ENCODE results near the gene OTOP2.

Gene OTOP2

GRCh38 chr17:74953134-74953687, 29.1 kb downstream of the OTOP2 start:
- TF ChIP-seq CTCF (IDR thresholded peaks at IDR 0.05), result no peak
- H3K9me3 ChIP-seq, result peaks cover 7% of the 10 kb centered on the region
- H3K36me3 ChIP-seq, result no peaks in the 10 kb centered on the region

GRCh38 chr17:74954115-74954514, 30.0 kb downstream of the OTOP2 start:
- H3K4me3 ChIP-seq (ENCODE audit: low read depth in 1 of 2, low read length in 1 of 2), result no peak overlapping the region
- H3K4me1 ChIP-seq (ENCODE audit: control insufficient read depth in 1 of 2, insufficient read depth in 1 of 2, low read depth in 1 of 2, low read length in 1 of 2), result no peaks in the 10 kb centered on the region
- no peak overlapping the region for H3K27ac ChIP-seq
- H3K27me3 ChIP-seq, result peaks cover 45% of the 10 kb centered on the region
- no peak for TF ChIP-seq CTCF (IDR thresholded peaks at IDR 0.05)
- H3K9me3 ChIP-seq, result peaks cover 7% of the 10 kb centered on the region
- no peaks in the 10 kb centered on the region for H3K36me3 ChIP-seq

More at GRCh38 chr17:74953134-74953687, 29.1 kb downstream of the OTOP2 start:
- no peak overlapping the region for H3K27ac ChIP-seq
- no peak overlapping the region for H3K4me3 ChIP-seq (ENCODE audit: low read depth in 1 of 2, low read length in 1 of 2)
- H3K4me1 ChIP-seq (ENCODE audit: control insufficient read depth in 1 of 2, insufficient read depth in 1 of 2, low read depth in 1 of 2, low read length in 1 of 2), result no peaks in the 10 kb centered on the region
- peaks cover 46% of the 10 kb centered on the region for H3K27me3 ChIP-seq

- Histone ChIP-seq H3K4me3 (ENCODE audit: low read depth in 1 of 2, low read length in 1 of 2) (no peak overlapping the region), H3K27ac (no peak overlapping the region), H3K36me3 (no peaks in the 10 kb centered on the region), H3K27me3 (peaks cover 45% of the 10 kb centered on the region), H3K9me3 (peaks cover 7% of the 10 kb centered on the region), H3K4me1 (ENCODE audit: control insufficient read depth in 1 of 2, insufficient read depth in 1 of 2, low read depth in 1 of 2, low read length in 1 of 2) (no peaks in the 10 kb centered on the region)
- TF ChIP-seq CTCF (IDR thresholded peaks at IDR 0.05), result no peak
Observed at GRCh38 chr17:74954665-74955421, 30.8 kb downstream of the OTOP2 start.

- Histone ChIP-seq H3K27ac (no peak overlapping the region), H3K9me3 (peaks cover 7% of the 10 kb centered on the region), H3K27me3 (peaks cover 53% of the 10 kb centered on the region), H3K4me1 (ENCODE audit: control insufficient read depth in 1 of 2, insufficient read depth in 1 of 2, low read depth in 1 of 2, low read length in 1 of 2) (no peaks in the 10 kb centered on the region), H3K36me3 (no peaks in the 10 kb centered on the region), H3K4me3 (ENCODE audit: low read depth in 1 of 2, low read length in 1 of 2) (no peak overlapping the region)
- no peak for TF ChIP-seq CTCF (IDR thresholded peaks at IDR 0.05)
Observed at GRCh38 chr17:74956093-74956492, 32.0 kb downstream of the OTOP2 start.

GRCh38 chr17:74957935-74958740, 34.1 kb downstream of the OTOP2 start:
- peaks cover 7% of the 10 kb centered on the region for H3K9me3 ChIP-seq
- no peak overlapping the region for H3K27ac ChIP-seq
- peak; percentile 88 for TF ChIP-seq CTCF (IDR thresholded peaks at IDR 0.05)
- H3K36me3 ChIP-seq, result no peaks in the 10 kb centered on the region
- no peak overlapping the region for H3K4me3 ChIP-seq (ENCODE audit: low read depth in 1 of 2, low read length in 1 of 2)
- H3K27me3 ChIP-seq, result peaks cover 42% of the 10 kb centered on the region
- H3K4me1 ChIP-seq (ENCODE audit: control insufficient read depth in 1 of 2, insufficient read depth in 1 of 2, low read depth in 1 of 2, low read length in 1 of 2), result peaks cover 0 to 6% of the 10 kb centered on the region in 2 experiments

Measured in neutrophil (primary cell).